SK-N-SH treated with all-trans-retinoic acid at 6 μM for 48 hours (cell line): ENCODE results near the gene CNTN4.

Experiments
- ARNTL ChIP-seq: fragments of 450-650 bp; formaldehyde crosslinking; IDR thresholded peaks from 2 replicates; pipeline ENCODE4 v1.5.0; 2020; ENCODE audit warnings: low read depth, mild to moderate bottlenecking, moderate library complexity, borderline replicate concordance
- BACH2 ChIP-seq: fragments of 250-450 bp; sonication (Bioruptor Pico); IDR thresholded peaks from 2 replicates; pipeline ENCODE4 v1.9.0; 2021; ENCODE audit warnings: mild to moderate bottlenecking, borderline replicate concordance
- PPARA ChIP-seq: fragments of 250-450 bp; sonication (Bioruptor Pico); IDR thresholded peaks from 2 replicates; pipeline ENCODE4 v1.5.0; 2020; ENCODE audit warnings: mild to moderate bottlenecking, borderline replicate concordance
- RARB ChIP-seq: fragments of 250-450 bp; sonication (Bioruptor Pico); IDR thresholded peaks from 2 replicates; pipeline ENCODE4 v1.8.0; 2021; ENCODE audit warnings: mild to moderate bottlenecking, moderate library complexity
- TCF4 ChIP-seq: fragments of 250-450 bp; sonication (Bioruptor Pico); IDR thresholded peaks from 2 replicates; pipeline ENCODE4 v1.8.0; 2021; ENCODE audit warnings: mild to moderate bottlenecking, moderate library complexity, borderline replicate concordance
- ZNF565 ChIP-seq: fragments of 450-650 bp; formaldehyde crosslinking; conservative IDR thresholded peaks from 2 replicates; pipeline ENCODE4 v1.5.0; 2020; ENCODE audit warnings: low read depth, mild to moderate bottlenecking, moderate library complexity
- TF ChIP-seq, protein P1 (sequence below): fragments of 250-450 bp; sonication (Bioruptor Pico); IDR thresholded peaks from 2 replicates; pipeline ENCODE4 v1.8.0; 2020; ENCODE audit warnings: mild to moderate bottlenecking, moderate library complexity, borderline replicate concordance
- TF ChIP-seq, protein P2 (sequence below): fragments of 250-450 bp; sonication (Bioruptor Pico); IDR thresholded peaks from 2 replicates; pipeline ENCODE4 v1.5.1; 2020; ENCODE audit warnings: low read depth, mild to moderate bottlenecking, moderate library complexity

DNA sequence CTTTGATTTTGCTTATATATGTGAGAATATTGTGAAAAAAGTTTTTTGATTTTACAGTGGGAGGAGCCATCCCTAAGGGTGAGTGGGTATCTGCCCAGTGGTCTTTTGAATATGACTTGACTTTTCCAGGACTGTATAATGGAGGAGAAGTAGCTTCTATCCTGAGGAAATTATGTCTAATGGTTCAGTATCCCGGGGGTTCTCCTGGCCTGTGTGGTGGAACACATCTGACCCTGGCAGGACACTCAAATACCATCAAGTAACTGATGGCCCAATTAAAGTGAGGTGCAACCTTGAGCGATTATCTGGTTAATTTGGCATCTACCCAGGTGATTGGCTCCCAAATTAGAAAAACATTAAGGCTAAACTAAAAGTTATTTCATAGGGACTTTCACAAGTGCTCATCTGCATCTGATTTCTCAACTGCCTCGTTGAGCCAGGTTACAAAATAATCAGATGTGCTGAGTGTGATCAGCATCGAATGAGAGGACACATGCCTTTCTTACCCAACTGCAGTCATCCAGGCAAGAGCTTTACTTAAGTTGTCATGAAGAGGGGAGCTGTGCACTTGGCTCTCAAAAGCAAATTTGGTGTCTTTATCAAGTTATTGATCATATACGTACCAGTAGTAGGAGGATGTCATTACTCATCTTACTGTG, 810.2 kb downstream of the CNTN4 start:
- no peak for TF ChIP-seq ARNTL
- TF ChIP-seq, protein P1, sequence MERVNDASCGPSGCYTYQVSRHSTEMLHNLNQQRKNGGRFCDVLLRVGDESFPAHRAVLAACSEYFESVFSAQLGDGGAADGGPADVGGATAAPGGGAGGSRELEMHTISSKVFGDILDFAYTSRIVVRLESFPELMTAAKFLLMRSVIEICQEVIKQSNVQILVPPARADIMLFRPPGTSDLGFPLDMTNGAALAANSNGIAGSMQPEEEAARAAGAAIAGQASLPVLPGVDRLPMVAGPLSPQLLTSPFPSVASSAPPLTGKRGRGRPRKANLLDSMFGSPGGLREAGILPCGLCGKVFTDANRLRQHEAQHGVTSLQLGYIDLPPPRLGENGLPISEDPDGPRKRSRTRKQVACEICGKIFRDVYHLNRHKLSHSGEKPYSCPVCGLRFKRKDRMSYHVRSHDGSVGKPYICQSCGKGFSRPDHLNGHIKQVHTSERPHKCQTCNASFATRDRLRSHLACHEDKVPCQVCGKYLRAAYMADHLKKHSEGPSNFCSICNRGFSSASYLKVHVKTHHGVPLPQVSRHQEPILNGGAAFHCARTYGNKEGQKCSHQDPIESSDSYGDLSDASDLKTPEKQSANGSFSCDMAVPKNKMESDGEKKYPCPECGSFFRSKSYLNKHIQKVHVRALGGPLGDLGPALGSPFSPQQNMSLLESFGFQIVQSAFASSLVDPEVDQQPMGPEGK (CRISPR knock-in tag): no peak
- TF ChIP-seq, protein P2, sequence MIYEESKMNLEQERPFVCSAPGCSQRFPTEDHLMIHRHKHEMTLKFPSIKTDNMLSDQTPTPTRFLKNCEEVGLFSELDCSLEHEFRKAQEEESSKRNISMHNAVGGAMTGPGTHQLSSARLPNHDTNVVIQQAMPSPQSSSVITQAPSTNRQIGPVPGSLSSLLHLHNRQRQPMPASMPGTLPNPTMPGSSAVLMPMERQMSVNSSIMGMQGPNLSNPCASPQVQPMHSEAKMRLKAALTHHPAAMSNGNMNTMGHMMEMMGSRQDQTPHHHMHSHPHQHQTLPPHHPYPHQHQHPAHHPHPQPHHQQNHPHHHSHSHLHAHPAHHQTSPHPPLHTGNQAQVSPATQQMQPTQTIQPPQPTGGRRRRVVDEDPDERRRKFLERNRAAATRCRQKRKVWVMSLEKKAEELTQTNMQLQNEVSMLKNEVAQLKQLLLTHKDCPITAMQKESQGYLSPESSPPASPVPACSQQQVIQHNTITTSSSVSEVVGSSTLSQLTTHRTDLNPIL (CRISPR knock-in tag): no peak
- TF ChIP-seq PPARA: no peak
- no peak for TF ChIP-seq RARB (CRISPR knock-in tag)
- TF ChIP-seq TCF4 (CRISPR knock-in tag): no peak
- no peak for TF ChIP-seq BACH2 (CRISPR knock-in tag)
- no peak for TF ChIP-seq ZNF565
